CD4-positive, alpha-beta T cell (primary cell): ENCODE measurements around the gene SERBP1. TPM values are rescaled to one million over a fixed set of nuclear protein-coding genes. Genes with fewer than 3 reads are reported as not detected.

Experiments used
- ATAC-seq: fragments of 200-7000 bp; cut with Tn5 transposase; one replicate; pipeline ENCODE4 v1.10.0; 2022; ENCODE audit warnings: mild to moderate bottlenecking; ENCODE audit not compliant: poor library complexity
- CTCF ChIA-PET: fragments of 350-600 bp; sonication (Branson Sonifier 250); formaldehyde crosslinking; loops from one replicate; lab custom pipeline; 2021; ENCODE audit warnings: antibody characterized with exemption, inconsistent platforms; lab: Charles Lee
- POLR2A ChIA-PET: fragments of 350-600 bp; sonication (Branson Sonifier 250); formaldehyde crosslinking; loops from one replicate; lab custom pipeline; 2021; ENCODE audit warnings: antibody characterized with exemption, inconsistent platforms; lab: Charles Lee
- DNase-seq, 14 experiments: peaks; one replicate each; pipeline ENCODE4 v3.0.0-alpha.2; 2013 to 2020; ENCODE audit warnings: mixed read lengths in 2 of 14
- H3K27ac ChIP-seq, 2 donors: one replicate each; pipeline versions ENCODE4 v1.5.1 to v1.7.0; 2013; ENCODE audit warnings: low read length in 2 of 2, low read depth in 1 of 2, mild to moderate bottlenecking in 1 of 2
- H3K27me3 ChIP-seq, 2 experiments: 1 replicate in 1 of 2; 2 replicates in 1 of 2; pipeline versions ENCODE4 v1.6.1 to v1.7.0; 2013; ENCODE audit warnings: low read length in 2 of 2, control low read depth in 1 of 2, mild to moderate bottlenecking in 1 of 2, moderate library complexity in 1 of 2; ENCODE audit not compliant: insufficient read depth in 2 of 2, control insufficient read depth in 1 of 2
- H3K36me3 ChIP-seq: one replicate; pipeline ENCODE4 v1.6.1; 2013; ENCODE audit warnings: low read length, control low read depth; ENCODE audit not compliant: insufficient read depth
- H3K4me1 ChIP-seq: one replicate; pipeline ENCODE4 v1.6.1; 2013; ENCODE audit warnings: low read length, control low read depth; ENCODE audit not compliant: insufficient read depth
- H3K4me3 ChIP-seq: one replicate; pipeline ENCODE4 v1.5.1; 2013; ENCODE audit warnings: mild to moderate bottlenecking, low read length, moderate library complexity
- H3K9me3 ChIP-seq, 2 experiments: 1 replicate in 1 of 2; 2 replicates in 1 of 2; pipeline versions ENCODE4 v1.6.1 to v1.7.0; 2013; ENCODE audit warnings: low read length in 2 of 2, mild to moderate bottlenecking in 2 of 2, control low read depth in 1 of 2, moderate library complexity in 1 of 2; ENCODE audit not compliant: control insufficient read depth in 1 of 2, insufficient read depth in 1 of 2
- H3K27ac Mint-ChIP-seq: one replicate; pipeline ENCODE4 v1.8.0; 2020; ENCODE audit warnings: mixed read lengths
- H3K27me3 Mint-ChIP-seq: one replicate; pipeline ENCODE4 v1.8.0; 2021; ENCODE audit warnings: mixed read lengths
- H3K36me3 Mint-ChIP-seq: one replicate; pipeline ENCODE4 v1.8.0; 2021; ENCODE audit warnings: low read depth, mixed read lengths
- H3K4me1 Mint-ChIP-seq: one replicate; pipeline ENCODE4 v1.8.0; 2021; ENCODE audit warnings: low read depth, mixed read lengths
- H3K4me3 Mint-ChIP-seq: one replicate; pipeline ENCODE4 v1.8.0; 2020; ENCODE audit warnings: mild to moderate bottlenecking, mixed read lengths
- H3K9me3 Mint-ChIP-seq: one replicate; pipeline ENCODE4 v1.8.0; 2020; ENCODE audit warnings: mixed read lengths
- CTCF ChIP-seq: fragments of 200-600 bp; IDR thresholded peaks from one replicate; pipeline ENCODE4 v1.8.0; 2022; ENCODE audit warnings: antibody characterized with exemption, mild to moderate bottlenecking
- intact Hi-C, 2 experiments: fragments of 100-400 bp; cut with DNase I in 1 of 2; cut with micrococcal nuclease in 1 of 2; formaldehyde crosslinking; loops; one replicate each; pipeline versions ENCODE4 v1.15.1 to v1.9.0; 2023 to 2025; cut with DNase I, micrococcal nuclease
- total RNA-seq, 174 experiments: library from RNA in 2 of 174; stranded (reverse) in 2 of 174; gene quantifications; one replicate each; pipeline ENCODE4 v1.2.3 and lab custom pipeline; 2021 to 2026

SERBP1 gene
- total RNA-seq, 2 experiments from 2014 or later: 128 to 135 TPM

GRCh38 chr1:67372898-67373297 lies 57.3 kb downstream of the SERBP1 start:
- CTCF ChIA-PET: no interaction called here

GRCh38 chr1:67372136-67372535 lies 58.1 kb downstream of the SERBP1 start:
- Histone ChIP-seq H3K4me3 (no peak overlapping the region), H3K36me3 (no peaks in the 10 kb centered on the region), H3K9me3 (no peaks in the 10 kb centered on the region), H3K27ac (no peak overlapping the region), H3K4me1 (no peaks in the 10 kb centered on the region), H3K27me3 (no peaks in the 10 kb centered on the region)
- ChIA-PET POLR2A (no interaction called here), CTCF (no interaction called here)
- ATAC-seq: no peak
- no peaks in the 10 kb centered on the region for H3K9me3 Mint-ChIP-seq
- H3K36me3 Mint-ChIP-seq: no peaks in the 10 kb centered on the region
- no peak overlapping the region for H3K27ac Mint-ChIP-seq
- H3K4me1 Mint-ChIP-seq: no peaks in the 10 kb centered on the region
- H3K4me3 Mint-ChIP-seq: no peak overlapping the region
- intact Hi-C loops: no loop called here
- DNase-seq: no peak
- TF ChIP-seq CTCF: no peak
- no peaks in the 10 kb centered on the region for H3K27me3 Mint-ChIP-seq

More at GRCh38 chr1:67372898-67373297, 57.3 kb downstream of the SERBP1 start:
- no peaks in the 10 kb centered on the region for H3K27me3 ChIP-seq
- intact Hi-C loops: no loop called here
- Mint-ChIP-seq H3K36me3 (no peaks in the 10 kb centered on the region), H3K27ac (no peak overlapping the region), H3K4me1 (no peaks in the 10 kb centered on the region), H3K4me3 (no peak overlapping the region), H3K9me3 (no peaks in the 10 kb centered on the region), H3K27me3 (no peaks in the 10 kb centered on the region)
- no peak for TF ChIP-seq CTCF
- POLR2A ChIA-PET: no interaction called here
- H3K27ac ChIP-seq: no peak overlapping the region
- H3K4me1 ChIP-seq: no peaks in the 10 kb centered on the region
- ATAC-seq (no peak), DNase-seq (no peak)
- H3K36me3 ChIP-seq: no peaks in the 10 kb centered on the region
- H3K4me3 ChIP-seq: no peak overlapping the region
- H3K9me3 ChIP-seq: no peaks in the 10 kb centered on the region

GRCh38 chr1:67371681-67372080 lies 58.5 kb downstream of the SERBP1 start:
- ChIA-PET POLR2A (interaction anchor here (0.7 kb wide), 1 partner anchor 602 kb away, joined by 3 read pairs; no protein-coding TSS in a partner anchor), CTCF (no interaction called here)

More at GRCh38 chr1:67371681-67372080, 58.5 kb downstream of the SERBP1 start:
- no peak for DNase-seq
- Histone ChIP-seq H3K27me3 (no peaks in the 10 kb centered on the region), H3K4me3 (no peak overlapping the region), H3K4me1 (no peaks in the 10 kb centered on the region), H3K27ac (no peak overlapping the region), H3K36me3 (no peaks in the 10 kb centered on the region), H3K9me3 (no peaks in the 10 kb centered on the region)
- Mint-ChIP-seq H3K27ac (no peak overlapping the region), H3K4me1 (no peaks in the 10 kb centered on the region), H3K36me3 (no peaks in the 10 kb centered on the region), H3K4me3 (no peak overlapping the region), H3K9me3 (no peaks in the 10 kb centered on the region), H3K27me3 (no peaks in the 10 kb centered on the region)
- intact Hi-C loops: no loop called here
- TF ChIP-seq CTCF: no peak
- no peak for ATAC-seq
